SK-N-SH treated with all-trans-retinoic acid at 6 μM for 48 hours (cell line): ENCODE measurements around the gene LANCL1.

Source experiments
- CREB5 ChIP-seq: fragments of 250-450 bp; sonication (Bioruptor Pico); IDR thresholded peaks from 2 replicates; pipeline ENCODE4 v1.5.1; 2020; ENCODE audit warnings: low read depth, mild to moderate bottlenecking, moderate library complexity
- CSDC2 ChIP-seq: fragments of 250-450 bp; sonication (Bioruptor Pico); IDR thresholded peaks from 2 replicates; pipeline ENCODE4 v1.5.0; 2020; ENCODE audit warnings: mild to moderate bottlenecking, moderate library complexity
- ESRRG ChIP-seq: fragments of 250-450 bp; sonication (Bioruptor Pico); IDR thresholded peaks from 2 replicates; pipeline ENCODE4 v1.6.1; 2021; ENCODE audit warnings: mild to moderate bottlenecking
- ISL1 ChIP-seq: fragments of 250-450 bp; sonication (Bioruptor Pico); IDR thresholded peaks from 2 replicates; pipeline ENCODE4 v2.1.2; 2022; ENCODE audit warnings: mild to moderate bottlenecking, moderate library complexity
- OSR1 ChIP-seq: fragments of 250-450 bp; sonication (Bioruptor Pico); IDR thresholded peaks from 2 replicates; pipeline ENCODE4 v1.8.0; 2022; ENCODE audit warnings: moderate library complexity, mild to moderate bottlenecking, inconsistent platforms
- PATZ1 ChIP-seq: fragments of 250-450 bp; sonication (Bioruptor Pico); IDR thresholded peaks from 2 replicates; pipeline ENCODE4 v1.8.0; 2020; ENCODE audit warnings: mild to moderate bottlenecking, moderate library complexity, borderline replicate concordance
- RARB ChIP-seq: fragments of 250-450 bp; sonication (Bioruptor Pico); IDR thresholded peaks from 2 replicates; pipeline ENCODE4 v1.8.0; 2021; ENCODE audit warnings: mild to moderate bottlenecking, moderate library complexity
- SNAI2 ChIP-seq: fragments of 250-450 bp; sonication (Bioruptor Pico); IDR thresholded peaks from 2 replicates; pipeline ENCODE4 v1.5.0; 2020; ENCODE audit warnings: mild to moderate bottlenecking, moderate library complexity
- TSHZ2 ChIP-seq: fragments of 250-450 bp; sonication (Bioruptor Pico); IDR thresholded peaks from 2 replicates; pipeline ENCODE4 v1.5.0; 2020; ENCODE audit warnings: mild to moderate bottlenecking, moderate library complexity
- ZC3H10 ChIP-seq: fragments of 250-450 bp; sonication (Bioruptor Pico); IDR thresholded peaks from 2 replicates; pipeline ENCODE4 v1.5.1; 2021; ENCODE audit warnings: mild to moderate bottlenecking, moderate library complexity

- TF ChIP-seq PATZ1 (no peak), OSR1 (CRISPR knock-in tag) (no peak), ISL1 (no peak), CREB5 (CRISPR knock-in tag) (no peak), TSHZ2 (CRISPR knock-in tag) (no peak), CSDC2 (CRISPR knock-in tag) (no peak), ESRRG (CRISPR knock-in tag) (no peak), SNAI2 (CRISPR knock-in tag) (no peak), ZC3H10 (CRISPR knock-in tag) (no peak), RARB (CRISPR knock-in tag) (no peak)
Measured at GRCh38 chr2:210477496-210477895, 937 bp upstream of the LANCL1 start.
